CMK (cell line): Measurements from ENCODE around the gene SPATA25.
"Not testable (repeated sequence)": the region's sequence is repeated elsewhere in the genome, so short reads cannot be mapped to it uniquely, and the experiment has no call there.

Experiments used
- DNase-seq: peaks from one replicate; pipeline ENCODE4 v3.0.0-alpha.2; 2010; ENCODE audit warnings: low read depth

Gene SPATA25, protein sequence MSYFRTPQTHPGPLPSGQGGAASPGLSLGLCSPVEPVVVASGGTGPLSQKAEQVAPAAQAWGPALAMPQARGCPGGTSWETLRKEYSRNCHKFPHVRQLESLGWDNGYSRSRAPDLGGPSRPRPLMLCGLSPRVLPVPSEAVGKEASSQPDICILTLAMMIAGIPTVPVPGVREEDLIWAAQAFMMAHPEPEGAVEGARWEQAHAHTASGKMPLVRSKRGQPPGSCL

DNA sequence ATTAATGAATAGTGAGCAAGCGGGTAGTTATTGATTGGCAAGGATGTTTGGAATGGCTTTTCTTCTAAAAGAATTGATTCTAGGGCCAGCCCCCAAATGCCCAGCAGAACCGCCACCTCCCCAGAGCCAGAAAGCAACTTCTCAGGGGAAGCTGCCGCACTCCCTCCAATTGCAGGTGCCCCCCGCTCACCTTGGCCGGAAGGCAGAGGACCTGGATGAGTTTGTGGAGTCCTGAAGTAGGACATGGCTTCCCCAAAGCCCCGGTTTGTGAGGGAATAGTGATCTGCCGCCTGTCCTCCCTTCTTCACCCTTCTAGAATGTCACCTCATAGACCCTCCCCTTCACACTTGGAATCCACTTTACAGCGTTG is at the start of gene SPATA25:
Gene SPATA25 (minus strand): TSS at position 277 of the 370 bp plus-strand sequence. CDS start 32 bp downstream, at position 245.
- DNase-seq, result no peak

DNA sequence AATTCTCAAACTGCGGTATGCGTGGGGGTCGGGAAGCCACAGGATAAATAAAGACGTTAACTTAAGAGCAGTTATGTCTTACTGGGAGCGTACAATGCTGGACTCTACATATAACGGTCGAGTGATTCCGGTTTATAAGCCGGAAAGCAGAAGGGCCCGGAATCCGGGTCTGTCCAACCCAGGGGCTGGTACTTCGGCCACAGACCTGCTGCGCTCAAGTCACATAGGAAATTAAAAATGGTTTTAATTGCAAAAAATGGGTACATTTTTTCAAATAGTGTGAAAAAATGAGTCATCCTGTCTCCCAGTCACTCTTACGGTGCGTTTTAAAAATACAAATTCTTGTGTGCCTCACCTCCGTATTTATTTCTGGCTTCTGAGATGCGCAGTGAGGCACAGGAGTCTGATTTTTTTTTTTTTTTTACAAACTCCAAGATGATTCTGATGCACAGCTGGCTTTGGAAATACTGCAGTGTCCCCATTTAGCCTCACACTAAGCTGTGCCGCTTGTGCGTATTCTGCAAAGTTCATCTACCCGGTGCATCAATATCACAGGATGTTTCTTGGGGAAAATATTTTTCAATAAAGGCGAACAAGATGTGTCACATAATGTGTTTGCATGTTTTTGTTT is 48.1 kb upstream of the SPATA25 start:
- no peak for DNase-seq

DNA sequence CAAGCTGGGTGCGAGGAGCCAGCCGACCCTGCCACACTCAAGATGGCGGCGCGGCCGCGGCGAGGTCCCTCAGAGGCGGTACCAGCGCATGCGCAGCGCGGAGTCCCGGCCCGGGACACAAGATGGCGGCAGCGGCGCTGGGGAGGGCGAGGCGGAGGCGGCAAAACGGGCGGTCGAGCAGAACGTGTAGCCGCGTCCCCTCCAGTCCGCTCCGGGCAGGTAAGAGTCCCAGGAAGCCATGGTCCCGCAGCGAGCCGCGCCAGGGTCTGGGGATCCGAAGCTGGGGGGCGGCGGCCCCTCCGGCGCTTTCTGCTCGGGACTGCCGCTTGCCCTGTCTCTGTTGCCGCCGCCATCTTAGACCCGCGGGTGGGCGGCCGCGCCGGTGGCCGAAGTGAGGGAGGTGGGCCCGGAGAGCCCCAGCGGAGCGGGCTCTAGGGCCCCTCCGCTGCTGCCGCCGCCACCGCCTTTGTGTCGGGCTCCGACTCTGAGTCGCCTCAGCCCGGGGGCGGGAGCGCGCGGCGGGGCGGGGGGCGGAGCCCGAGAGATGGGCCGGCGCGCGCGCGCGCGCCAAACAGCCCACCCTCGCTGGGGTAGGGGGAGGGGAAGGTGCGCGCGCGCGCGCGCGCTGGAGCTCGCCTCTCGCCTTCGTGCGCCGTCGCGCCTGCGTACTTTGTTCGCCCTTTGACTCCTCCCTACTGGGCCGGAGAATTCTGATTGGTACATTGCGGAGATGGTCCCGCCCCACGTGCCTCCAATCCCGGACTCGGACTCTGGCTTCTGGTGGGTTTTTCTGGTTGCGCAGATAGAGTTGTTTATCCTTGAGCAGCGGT is 47.4 kb upstream of the SPATA25 start, which contains the start of gene PCIF1:
Gene PCIF1 (plus strand): TSS at position 98 of the 830 bp plus-strand sequence. CDS start 4,317 bp downstream, outside the sequence.
- peak; percentile 96 for DNase-seq

DNA sequence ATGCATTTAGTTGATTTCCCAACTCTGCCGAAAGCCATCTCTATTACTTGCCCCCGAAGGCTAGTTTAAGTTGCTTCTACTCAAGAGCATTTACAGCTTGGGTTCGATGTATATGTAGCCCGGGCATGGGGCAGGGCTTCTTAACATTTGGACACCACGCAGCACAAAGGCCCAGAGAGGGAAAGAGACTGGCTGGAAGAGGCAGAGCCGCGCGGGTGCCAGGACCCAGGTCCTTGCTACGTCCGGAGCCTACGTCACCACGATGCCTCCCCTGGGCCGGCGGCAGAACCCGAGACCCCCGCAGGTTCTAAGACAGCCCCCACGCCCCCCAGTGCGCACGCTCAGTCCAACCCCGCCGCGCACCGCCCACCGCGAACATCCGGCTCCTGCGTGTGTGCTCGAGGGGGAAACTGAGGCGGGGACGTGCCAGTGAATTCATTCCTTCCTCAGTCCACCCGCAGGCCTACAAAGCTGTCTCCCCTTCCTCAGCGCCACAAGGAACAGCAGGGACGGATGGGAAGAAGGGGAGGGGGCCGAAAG is 46.7 kb upstream of the SPATA25 start:
- no peak for DNase-seq

DNA sequence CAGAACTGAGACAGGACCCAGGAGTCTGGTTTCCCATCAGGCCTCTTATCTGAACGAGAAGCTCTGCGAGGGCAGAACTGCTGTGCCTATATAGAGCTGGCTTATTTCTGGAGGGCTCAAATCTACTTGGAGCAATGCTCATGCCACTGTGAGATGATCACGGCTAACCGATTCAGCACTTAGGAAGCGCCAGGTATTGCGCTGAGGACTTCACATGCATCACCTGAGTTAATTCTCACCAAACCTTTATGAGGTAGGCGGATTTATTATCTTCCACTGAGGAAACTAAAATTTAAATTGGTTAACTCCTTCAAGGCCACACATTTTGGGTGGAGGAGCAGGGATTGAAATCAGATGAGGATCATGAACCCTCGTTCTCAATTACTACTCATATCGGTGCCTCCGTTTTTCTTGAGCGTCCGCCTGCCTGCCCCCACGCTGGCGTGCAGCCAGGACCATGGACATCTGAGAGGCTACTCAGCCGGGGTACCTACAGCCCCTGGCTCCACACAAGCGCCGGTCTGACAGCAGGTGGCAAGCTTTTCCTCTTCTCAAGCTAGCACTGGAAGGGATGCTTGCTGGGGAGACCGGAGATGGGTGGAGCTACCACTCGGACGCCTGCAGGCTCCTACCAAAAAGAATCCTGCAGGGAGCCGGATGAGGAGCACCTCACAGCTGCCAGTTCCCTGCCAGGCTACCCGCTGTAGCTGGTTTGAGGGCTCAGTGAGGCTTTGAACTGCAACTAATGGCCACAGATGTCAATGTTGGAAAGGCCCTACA is 46.0 kb upstream of the SPATA25 start:
- DNase-seq, result peak; percentile 58

DNA sequence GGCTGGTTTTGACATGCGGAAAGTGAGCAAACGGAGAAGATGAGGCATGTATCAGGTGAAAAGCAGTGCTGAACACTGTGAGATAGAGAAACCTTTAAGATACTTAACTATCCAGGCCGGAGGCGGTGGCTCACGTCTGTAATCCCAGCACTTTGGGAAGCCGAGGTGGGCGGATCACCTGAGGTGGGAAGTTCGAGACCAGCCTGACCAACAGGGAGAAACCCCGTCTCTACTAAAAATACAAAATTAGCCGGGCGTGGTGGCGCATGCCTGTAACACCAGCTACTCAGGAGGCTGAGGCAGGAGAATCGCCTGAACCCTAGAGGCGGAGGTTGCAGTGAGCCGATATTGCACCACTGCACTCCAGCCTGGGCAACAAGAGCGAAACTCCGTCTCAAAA is 44.3 kb upstream of the SPATA25 start:
- DNase-seq, result not testable (repeated sequence)

DNA sequence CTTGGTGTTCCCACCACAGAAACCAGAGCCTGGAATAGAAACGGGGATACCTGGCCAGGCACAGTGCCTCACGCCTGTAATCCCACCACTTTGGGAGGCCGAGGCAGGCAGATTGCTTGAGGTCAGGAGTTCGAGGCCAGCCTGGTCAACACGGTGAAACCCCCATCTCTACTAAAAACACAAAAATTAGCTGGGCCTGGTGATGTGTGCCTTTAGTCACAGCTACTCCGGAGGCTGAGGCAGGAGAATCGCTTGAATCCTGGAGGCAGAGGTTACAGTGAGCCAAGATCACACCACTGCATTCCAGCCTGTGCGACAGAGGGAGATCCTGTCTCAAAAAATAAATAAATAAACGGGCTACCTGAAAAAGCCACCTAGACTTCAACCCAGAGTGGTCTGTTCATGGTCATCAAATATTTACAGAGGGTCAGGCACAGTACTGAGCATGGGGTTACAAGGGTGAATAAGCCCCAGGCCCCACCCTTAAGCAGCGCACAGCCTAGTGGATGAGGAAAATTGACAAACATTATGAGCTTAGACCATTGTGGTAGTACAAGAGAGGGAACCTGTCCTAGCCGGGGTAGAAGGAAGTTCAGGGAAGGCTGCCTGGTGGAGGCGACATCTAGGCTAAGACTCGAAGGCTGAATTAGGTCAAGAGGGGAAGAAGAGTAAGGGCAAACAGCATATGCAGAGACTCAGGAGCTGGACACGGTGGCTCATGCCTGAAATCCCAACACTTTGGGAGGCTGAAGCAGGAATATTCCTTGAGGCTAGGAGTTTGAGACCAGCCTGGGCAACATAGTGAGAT is 39.9 kb upstream of the SPATA25 start:
- DNase-seq, result no peak

DNA sequence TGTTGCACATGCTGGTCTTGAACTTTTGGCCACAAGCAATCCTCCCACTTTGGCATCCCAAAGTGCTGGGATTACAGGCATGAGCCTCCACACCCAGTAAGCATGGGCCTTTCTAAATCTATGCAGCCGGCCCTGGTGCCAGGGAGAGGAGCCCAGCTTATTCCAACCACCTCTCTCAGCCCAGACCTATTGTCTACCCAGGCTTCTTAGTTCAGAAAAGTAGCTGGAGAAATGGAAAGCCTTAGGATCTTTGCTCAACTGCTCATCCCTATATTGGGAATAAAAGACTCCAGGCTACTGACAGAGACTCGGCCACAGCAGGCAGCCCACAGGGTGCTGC is 39.3 kb upstream of the SPATA25 start:
- no peak for DNase-seq

DNA sequence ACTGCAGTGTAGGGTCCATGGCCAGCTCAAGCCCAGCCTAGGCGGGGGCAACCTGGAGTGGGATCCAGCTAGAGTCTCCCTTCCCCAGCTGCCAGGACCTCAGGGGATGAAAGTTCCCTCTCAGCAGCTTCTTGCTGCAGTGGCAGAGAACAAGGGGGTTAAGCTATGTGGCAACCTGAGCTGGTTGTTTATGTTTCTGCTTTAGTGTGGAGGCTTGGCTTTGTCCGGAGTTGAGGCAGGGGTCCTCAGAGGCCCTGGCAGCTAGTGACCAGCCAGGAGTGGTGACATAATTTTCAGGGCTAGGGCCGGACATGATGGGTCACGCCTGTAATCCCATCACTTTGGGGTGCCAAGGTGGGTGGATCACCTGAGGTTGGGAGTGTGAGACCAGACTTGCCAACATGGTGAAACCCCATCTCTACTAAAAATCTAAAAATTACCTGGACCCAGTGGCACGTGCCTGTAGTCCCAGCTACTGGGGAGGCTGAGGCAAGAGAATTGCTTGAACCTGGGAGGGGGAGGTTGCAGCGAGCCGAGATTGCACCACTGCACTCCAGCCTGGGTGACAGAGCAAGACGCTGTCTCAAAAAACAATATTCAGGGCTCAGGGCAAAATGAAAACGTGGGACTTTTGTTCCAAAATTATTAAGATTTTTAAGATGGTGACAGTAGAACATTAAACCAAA is 38.5 kb upstream of the SPATA25 start:
- no peak for DNase-seq

DNA sequence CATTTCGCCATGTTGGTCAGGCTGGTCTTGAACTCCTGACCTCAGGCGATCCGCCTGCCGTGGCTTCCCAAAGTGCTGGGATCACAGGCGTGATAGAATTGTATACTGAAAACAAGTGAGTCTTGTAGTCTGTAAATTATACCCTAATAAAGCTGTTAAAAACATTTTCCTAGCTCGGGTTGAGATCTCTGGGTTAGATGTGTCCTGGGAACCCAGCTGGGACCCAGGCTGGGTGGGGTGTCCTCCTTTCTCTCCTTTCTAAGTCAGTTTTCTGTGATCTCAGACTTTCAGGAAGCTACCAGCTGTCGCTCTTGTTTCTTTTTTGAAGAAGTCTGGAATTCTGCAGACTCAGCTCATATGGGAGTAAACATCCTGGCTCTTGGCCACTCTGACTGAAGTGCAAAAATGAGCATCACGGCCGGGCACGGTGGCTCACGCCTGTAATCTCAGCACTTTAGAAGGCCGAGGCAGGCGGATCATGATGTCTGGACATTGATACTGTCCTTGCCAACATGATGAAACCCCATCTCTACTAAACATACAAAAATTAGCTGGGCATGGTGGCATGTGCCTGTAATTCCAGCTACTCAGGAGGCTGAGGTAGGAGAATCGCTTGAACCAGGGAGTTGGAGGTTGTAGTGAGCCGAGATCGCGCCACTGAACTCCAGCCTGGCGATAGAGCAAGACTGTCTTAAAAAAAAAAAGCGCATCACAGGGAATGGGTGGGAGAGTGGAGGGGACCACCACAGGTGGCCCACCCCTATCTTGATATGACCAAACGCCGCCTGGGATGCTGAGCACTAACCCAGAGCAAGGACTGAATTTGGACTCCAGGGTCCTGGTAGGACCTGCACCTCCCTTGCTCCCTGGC is 37.2 kb upstream of the SPATA25 start:
- DNase-seq, result no peak

DNA sequence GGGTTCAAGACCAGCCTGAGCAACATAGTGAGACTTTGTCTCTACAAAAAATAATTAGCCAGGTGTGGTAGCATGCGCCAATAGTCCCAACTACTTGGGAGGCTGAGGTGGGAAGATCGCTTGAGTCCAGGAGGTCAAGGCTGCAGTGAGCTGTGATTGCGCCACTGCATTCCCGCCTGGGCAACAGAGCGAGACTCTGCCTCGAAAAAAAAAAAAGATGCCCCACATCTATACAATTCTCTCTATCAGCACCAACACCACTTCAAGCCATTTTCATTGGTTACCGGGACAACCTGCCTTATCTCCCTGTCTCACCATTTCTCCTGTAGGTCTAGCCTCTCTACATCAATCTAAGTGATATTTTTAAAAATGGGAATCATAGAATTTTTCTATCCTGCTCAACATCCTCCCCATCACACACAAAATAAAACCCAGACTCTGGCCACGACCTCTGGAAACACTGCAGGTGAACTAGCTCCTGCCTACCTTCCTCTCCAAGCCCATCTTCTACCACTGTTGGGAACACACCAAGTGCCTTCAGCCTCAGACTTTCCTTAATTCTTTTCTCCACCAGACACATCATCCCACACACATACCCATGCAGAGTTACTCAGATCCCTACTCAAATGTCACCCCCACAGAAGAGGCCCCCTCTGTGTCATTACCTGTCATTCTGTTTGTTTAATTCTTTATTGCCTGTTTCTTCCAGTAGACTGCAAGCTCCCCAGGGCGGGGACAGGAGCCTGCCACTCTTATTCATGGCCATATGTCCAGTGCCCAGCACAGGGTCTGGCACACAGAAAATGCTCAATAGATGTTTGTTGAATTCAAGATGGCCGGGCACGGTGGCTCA is 34.1 kb upstream of the SPATA25 start:
- DNase-seq, result no peak

DNA sequence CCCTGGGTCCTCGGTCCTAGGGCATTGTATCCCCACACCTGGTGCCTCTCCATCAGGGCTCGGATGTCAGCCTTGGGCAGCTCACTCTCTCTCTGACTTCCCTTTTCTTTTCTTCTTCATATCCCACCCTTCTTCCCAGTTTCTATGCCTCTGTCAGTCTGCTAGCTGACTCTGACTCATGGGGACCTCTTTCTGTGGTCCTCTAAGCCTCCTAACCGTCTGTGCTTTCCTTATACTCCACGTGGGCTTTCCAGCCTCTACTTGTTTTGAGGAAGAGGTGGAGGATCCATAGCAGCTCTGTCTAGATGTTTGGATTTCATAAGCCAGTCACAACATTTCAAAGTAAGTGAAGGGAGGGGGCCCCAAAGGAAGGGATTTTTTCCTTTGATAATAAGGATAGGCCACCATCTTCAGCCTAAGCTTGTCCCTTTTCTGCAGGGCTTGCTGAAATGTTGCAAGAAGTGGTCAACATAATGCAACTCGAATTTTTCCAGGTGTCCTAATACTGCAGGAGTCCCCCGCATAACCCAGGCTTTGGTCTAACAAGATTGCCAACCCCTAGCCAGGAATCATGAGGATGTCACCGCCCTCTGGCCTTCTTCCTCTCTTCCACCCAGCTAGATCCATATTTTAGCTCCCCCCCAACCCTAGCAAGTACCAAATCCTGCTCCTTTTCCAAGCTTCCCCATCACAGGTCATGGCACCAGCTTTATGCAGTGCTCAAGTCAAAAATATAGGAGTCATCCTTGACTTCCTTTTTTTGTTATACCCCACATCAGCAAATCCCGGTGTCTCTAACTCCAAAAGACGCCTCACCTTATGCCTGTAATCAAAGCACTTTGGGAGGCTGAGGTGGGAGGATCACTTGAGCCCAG is 33.3 kb upstream of the SPATA25 start:
- no peak for DNase-seq

DNA sequence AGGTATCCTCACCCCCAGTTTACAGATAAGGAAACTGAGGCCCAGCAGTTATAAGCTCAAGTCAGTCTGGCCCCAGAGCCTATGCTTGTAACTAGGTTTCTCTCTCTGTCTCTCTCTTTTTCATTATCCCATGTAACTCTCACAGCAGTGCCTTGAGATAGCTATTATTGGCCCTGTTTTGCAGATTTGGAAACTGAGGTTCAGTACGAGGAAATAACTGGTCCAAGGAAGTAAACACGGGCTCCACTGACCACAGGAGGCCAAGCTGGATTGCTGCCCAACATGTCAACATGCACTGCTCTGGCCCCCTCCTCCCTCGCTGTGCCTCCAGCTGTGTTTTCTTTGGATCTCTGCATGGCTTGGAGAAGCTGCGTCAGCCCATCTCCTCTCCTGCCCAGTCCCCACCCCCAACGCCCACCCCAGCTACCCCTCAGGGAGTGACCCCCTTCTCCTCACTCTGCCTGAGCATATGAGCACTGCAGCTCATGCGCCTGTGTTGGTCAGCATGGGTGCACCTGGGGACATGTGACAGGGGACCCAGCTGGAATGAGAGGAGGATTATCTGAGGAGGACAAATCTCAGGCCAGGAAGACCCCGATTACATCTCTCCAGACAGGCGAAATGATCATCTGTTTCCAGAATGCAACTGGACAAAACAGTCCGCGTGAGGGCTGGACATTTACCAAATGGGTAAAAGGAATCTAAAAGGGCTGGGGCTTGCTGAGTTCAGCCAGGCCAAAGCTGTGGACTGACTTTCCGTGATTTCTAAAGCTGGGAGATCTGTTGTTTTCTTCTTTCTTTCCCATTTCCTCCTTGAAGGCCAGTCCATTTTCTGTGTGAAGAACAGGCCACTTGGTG is 32.3 kb upstream of the SPATA25 start:
- DNase-seq, result no peak

DNA sequence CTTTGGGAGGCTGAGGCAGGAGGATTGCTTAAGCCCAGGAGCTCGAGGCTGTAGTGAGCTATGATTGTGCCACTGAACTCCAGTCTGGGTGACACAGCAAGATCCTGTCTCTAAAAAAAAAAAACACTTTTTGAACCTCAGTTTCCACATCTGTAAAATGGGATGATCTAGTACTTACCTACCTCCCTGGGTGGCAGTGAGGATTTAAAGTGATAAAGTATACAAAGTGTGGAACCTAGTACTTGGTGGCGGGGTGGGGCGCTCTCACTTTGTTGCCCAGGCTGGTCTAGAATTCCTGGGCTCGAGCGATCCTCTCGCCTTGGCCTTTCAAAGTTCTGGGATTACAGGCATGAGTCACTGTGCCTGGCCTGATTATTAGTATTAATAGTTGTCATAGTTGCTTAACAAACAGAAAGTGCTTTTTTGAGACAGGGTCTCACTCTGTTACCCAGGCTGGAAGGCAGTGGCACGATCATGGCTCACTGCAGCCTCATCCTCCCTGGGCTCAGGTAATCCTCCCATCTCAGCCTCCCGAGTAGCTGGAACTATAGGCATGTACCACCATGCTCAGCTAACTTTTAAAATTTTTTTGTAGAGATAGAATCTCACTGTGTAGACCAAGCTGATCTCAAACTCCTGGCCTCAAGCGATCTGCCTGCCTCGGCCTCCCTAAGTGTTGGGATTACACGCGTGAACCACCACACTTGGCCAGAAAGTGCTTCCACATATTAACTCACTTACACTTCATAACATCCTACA is 31.5 kb upstream of the SPATA25 start:
- no peak for DNase-seq

DNA sequence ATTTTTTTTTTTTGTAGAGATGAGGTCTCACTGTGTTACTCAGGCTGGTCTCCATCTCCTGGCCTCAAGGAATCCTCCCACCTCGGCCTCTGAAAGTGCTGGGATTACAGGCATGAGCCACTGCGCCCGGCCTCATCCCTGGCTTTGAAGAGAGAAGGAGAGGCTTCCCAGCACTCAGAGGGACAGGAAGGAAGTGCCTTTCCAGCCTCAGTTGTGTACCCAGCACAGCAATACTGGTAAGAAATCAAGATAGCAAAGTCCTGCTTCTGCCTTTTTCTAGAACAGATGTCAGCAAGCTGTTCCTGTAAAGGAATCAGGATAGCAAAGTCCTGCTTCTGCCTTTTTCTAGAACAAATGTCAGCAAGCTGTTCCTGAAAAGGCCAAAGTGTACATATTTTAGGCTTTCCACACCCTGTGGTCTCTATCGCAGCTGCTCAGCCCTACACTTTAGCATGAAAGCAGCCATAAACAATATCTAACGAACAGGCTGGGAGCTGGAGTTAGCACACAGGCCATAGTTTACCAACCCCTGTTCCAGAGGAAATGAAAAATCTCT is 30.8 kb upstream of the SPATA25 start:
- DNase-seq, result no peak

DNA sequence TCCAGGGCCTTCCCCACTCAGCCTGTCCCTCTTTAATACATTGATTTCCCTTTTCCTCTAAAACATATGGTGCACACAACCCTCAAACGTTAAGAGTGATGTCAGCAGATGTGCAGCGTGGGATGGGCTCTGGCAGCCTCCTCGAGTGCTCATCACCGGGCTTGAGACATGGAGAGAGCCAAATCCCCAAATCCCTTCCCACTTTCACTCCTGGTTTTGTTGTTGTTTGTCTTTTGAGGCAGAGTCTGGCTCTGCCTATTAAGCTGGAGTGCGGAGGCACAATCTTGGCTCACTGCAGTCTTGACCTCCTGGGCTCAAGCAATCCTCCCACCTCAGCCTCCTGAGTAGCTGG is 30.3 kb upstream of the SPATA25 start:
- no peak for DNase-seq
